Mesodermal cell (in vitro differentiated cells): Measurements from ENCODE around the gene SORCS2.

ENCODE experiments used
- H3K27ac ChIP-seq: 2 replicates; pipeline ENCODE4 v1.7.0; 2013; ENCODE audit warnings: mild to moderate bottlenecking, low read depth, low read length, moderate library complexity; ENCODE audit not compliant: severe bottlenecking
- H3K36me3 ChIP-seq: 2 replicates; pipeline ENCODE4 v1.7.1; 2013; ENCODE audit warnings: mild to moderate bottlenecking, low read length, moderate library complexity; ENCODE audit not compliant: control insufficient read depth, insufficient read depth
- H3K4me1 ChIP-seq: one replicate; pipeline ENCODE4 v1.7.1; 2013; ENCODE audit warnings: mild to moderate bottlenecking, low read length; ENCODE audit not compliant: insufficient read depth, control insufficient read depth, poor library complexity, severe bottlenecking
- H3K4me3 ChIP-seq: 2 replicates; pipeline ENCODE4 v1.7.0; 2013; ENCODE audit warnings: low read length, control low read depth, mild to moderate bottlenecking; ENCODE audit not compliant: insufficient read depth, poor library complexity, severe bottlenecking; ENCODE audit errors: extremely low read depth
- H3K9me3 ChIP-seq: 2 replicates; pipeline ENCODE4 v1.7.1; 2013; ENCODE audit warnings: mild to moderate bottlenecking, low read length, moderate library complexity; ENCODE audit not compliant: control insufficient read depth
- WGBS, 2 experiments: methylation state at CpG; one replicate each; pipeline ENCODE4 v1.1.5; 2013; ENCODE audit warnings: missing lambda C conversion rate in 2 of 2; ENCODE audit not compliant: insufficient coverage in 2 of 2; 5-methylcytosine and 5-hydroxymethylcytosine counted together

SORCS2 gene

GRCh38 chr4:7740866-7741525 lies 548.7 kb downstream of the SORCS2 start:
- no peak overlapping the region for H3K4me3 ChIP-seq
- H3K4me1 ChIP-seq, result no peaks in the 10 kb centered on the region
- no peaks in the 10 kb centered on the region for H3K36me3 ChIP-seq
- no peaks in the 10 kb centered on the region for H3K9me3 ChIP-seq
- no peak overlapping the region for H3K27ac ChIP-seq
- WGBS, 2 experiments, result 90 to 94% methylated on average over 13 of the region's 19 CpGs

GRCh38 chr4:7741946-7742806 lies 549.8 kb downstream of the SORCS2 start:
- Histone ChIP-seq H3K27ac (no peak overlapping the region), H3K4me1 (no peaks in the 10 kb centered on the region), H3K36me3 (no peaks in the 10 kb centered on the region), H3K9me3 (no peaks in the 10 kb centered on the region), H3K4me3 (no peak overlapping the region)
- WGBS, 2 experiments, result 95% methylated on average over 12 to 15 of the region's 18 CpGs

GRCh38 chr4:7742807-7743280 lies 550.5 kb downstream of the SORCS2 start:
- Histone ChIP-seq H3K9me3 (no peaks in the 10 kb centered on the region), H3K4me3 (no peak overlapping the region), H3K4me1 (no peaks in the 10 kb centered on the region), H3K27ac (no peak overlapping the region), H3K36me3 (no peaks in the 10 kb centered on the region)
- 78 to 83% methylated on average over 8 of the region's 8 CpGs for WGBS, 2 experiments

GRCh38 chr4:7744142-7744804 lies 551.9 kb downstream of the SORCS2 start:
- WGBS, 2 experiments, result 80 to 84% methylated on average over 16 of the region's 16 CpGs
- Histone ChIP-seq H3K27ac (no peak overlapping the region), H3K9me3 (no peaks in the 10 kb centered on the region), H3K4me1 (no peaks in the 10 kb centered on the region), H3K36me3 (no peaks in the 10 kb centered on the region), H3K4me3 (no peak overlapping the region)

DNA sequence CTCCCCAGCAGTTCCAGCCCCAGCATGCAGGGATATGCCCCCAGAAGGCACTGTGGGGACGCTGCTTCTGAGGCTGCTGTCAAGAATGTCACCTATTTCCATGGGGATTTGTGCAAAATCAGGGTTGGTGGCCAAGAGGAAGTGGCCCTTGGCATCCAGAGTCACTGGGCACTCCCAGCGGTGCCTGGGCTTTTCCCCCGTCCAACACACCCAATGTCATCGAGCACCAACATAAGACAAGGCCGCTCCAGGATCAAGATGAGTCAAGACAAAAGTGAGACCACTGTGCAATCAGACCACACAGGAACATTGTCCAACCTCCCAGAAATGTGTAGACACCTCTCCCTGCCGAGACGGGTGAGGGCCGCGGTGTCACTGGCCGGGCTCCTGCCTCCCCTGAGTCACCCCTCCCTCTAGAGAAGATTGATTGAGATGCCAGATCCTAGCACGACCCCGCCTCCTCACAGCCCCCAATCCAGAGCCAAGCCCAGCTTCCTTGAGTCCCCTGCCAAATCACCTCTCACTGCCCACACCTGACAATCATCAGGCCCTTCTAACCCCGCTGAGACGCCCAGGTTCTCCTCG lies 553.1 kb downstream of the SORCS2 start:
- H3K36me3 ChIP-seq, result no peaks in the 10 kb centered on the region
- H3K4me3 ChIP-seq, result no peak overlapping the region
- H3K4me1 ChIP-seq, result peaks cover 4% of the 10 kb centered on the region
- H3K9me3 ChIP-seq, result no peaks in the 10 kb centered on the region
- H3K27ac ChIP-seq, result no peak overlapping the region
- 84 to 91% methylated on average over 8 to 12 of the region's 15 CpGs for WGBS, 2 experiments

DNA sequence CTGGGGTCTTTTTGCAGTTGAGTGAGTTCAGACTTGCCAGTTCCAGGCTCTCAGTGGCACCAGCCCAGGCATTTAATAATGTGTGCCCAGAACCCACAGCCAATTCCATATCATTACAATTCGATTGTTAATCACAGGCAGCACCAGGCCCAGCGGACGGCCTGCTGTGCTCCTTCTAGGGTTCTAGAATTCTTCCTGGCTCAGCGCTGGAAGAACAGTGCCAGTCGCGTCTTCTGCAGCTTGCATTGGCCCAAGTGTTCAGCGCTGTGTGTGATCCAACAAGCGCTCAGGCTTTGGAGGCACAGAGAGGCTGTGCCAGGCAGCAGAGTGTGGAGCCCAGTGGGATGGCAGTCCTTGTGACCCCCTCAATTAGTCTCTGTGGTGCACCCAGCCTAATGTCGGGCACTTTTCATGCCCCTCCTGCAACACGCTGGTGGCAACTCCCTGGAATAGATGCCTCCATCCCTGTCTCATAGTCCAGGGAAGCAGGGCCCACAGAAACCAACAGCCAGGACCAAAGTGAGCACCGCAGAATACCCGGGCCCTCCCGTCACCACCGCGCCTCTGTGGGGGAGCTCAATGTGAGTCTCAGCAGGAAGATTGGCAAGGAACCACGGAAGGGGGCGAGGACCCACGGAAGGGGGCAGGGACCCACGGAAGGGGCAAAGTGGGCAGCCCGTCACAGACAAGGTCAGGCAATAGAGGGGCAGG lies 554.2 kb downstream of the SORCS2 start:
- H3K36me3 ChIP-seq, result no peaks in the 10 kb centered on the region
- no peak overlapping the region for H3K27ac ChIP-seq
- H3K4me1 ChIP-seq, result peaks cover 4% of the 10 kb centered on the region
- WGBS, 2 experiments, result 94 to 96% methylated on average over 20 of the region's 20 CpGs
- no peak overlapping the region for H3K4me3 ChIP-seq
- H3K9me3 ChIP-seq, result no peaks in the 10 kb centered on the region

DNA sequence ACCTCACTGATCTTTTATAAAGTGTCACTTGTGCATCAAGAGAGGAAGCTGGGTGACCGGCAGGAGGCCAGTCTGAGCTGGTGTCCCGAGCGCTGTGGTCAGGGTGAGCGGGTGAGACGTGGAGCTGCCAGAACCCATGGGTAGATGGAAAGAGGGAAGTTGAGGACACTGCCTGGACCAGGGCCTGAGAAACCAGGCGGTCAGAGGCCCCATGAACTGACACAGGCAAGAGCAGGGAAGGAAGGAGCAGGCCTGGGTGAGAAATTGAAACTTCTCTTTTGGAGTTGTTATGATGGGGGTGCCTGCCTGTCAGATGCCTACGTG lies 554.7 kb downstream of the SORCS2 start:
- WGBS, 2 experiments, result 94 to 100% methylated on average over 7 of the region's 7 CpGs

GRCh38 chr4:7747566-7747965 lies 555.2 kb downstream of the SORCS2 start:
- no peaks in the 10 kb centered on the region for H3K36me3 ChIP-seq
- peaks cover 4% of the 10 kb centered on the region for H3K4me1 ChIP-seq
- H3K27ac ChIP-seq, result no peak overlapping the region
- H3K4me3 ChIP-seq, result no peak overlapping the region
- 94 to 96% methylated on average over 10 of the region's 11 CpGs for WGBS, 2 experiments
- H3K9me3 ChIP-seq, result no peaks in the 10 kb centered on the region

More for the DNA sequence above, 554.7 kb downstream of the SORCS2 start:
- no peaks in the 10 kb centered on the region for H3K36me3 ChIP-seq
- H3K4me3 ChIP-seq, result no peak overlapping the region
- peaks cover 4% of the 10 kb centered on the region for H3K4me1 ChIP-seq
- no peaks in the 10 kb centered on the region for H3K9me3 ChIP-seq
- no peak overlapping the region for H3K27ac ChIP-seq

DNA sequence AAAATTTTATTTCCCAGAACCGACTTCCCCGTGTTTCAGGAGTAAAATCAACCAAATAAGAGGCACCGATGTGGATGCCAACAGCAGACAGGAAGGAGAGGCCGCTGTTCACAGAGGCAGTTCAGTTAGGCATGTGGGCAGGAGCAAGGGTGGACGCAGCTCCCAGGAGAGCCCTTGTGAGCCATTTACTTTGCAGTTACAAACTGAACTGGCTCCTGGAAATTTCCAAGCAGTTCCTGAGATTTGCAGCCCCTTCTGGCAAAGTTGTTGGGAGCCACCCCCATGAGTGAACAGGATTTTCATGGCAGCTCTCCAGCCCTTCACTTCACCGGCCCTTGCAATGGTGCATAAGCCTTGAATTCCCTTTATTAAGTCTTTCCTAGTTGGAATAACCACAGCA lies 558.2 kb downstream of the SORCS2 start:
- H3K9me3 ChIP-seq, result no peaks in the 10 kb centered on the region
- H3K4me3 ChIP-seq, result no peak overlapping the region
- WGBS, 2 experiments, result 64 to 79% methylated on average over 6 of the region's 6 CpGs
- H3K27ac ChIP-seq, result no peak overlapping the region
- H3K4me1 ChIP-seq, result peaks cover 4% of the 10 kb centered on the region
- no peaks in the 10 kb centered on the region for H3K36me3 ChIP-seq

- H3K27ac ChIP-seq, result no peak overlapping the region
- H3K9me3 ChIP-seq, result no peaks in the 10 kb centered on the region
- no peaks in the 10 kb centered on the region for H3K36me3 ChIP-seq
- peaks cover 4% of the 10 kb centered on the region for H3K4me1 ChIP-seq
- no peak overlapping the region for H3K4me3 ChIP-seq
Measured at GRCh38 chr4:7750972-7751371, 558.6 kb downstream of the SORCS2 start.
